Panc1 (cell line): Measurements from ENCODE around the gene FASTKD2. TPM values are rescaled to one million over a fixed set of nuclear protein-coding genes. Genes with fewer than 3 reads are reported as not detected.

ENCODE experiments used
- ATAC-seq: fragments of 200-7000 bp; cut with Tn5 transposase; 2 replicates; pipeline ENCODE4 v1.9.1; 2020; ENCODE audit warnings: mild to moderate bottlenecking, moderate library complexity
- BruUV-seq: library from RNA; stranded (reverse); fragments of 400-500 nt; replicated peaks from 2 replicates; lab custom pipeline; 2021; lab: Mats Ljungman, UMichigan
- CTCF ChIA-PET: fragments of 300-600 bp; sonication (Branson Sonifier 250); formaldehyde crosslinking; loops from one replicate; lab custom pipeline; 2022; ENCODE audit warnings: antibody characterized with exemption; lab: Charles Lee
- POLR2A ChIA-PET: fragments of 300-600 bp; sonication (Branson Sonifier 250); formaldehyde crosslinking; loops from one replicate; lab custom pipeline; 2022; ENCODE audit warnings: antibody characterized with exemption; lab: Charles Lee
- DNase-seq: peaks from one replicate; pipeline ENCODE4 v3.0.0-alpha.2; 2010; ENCODE audit warnings: low read depth, low spot score
- H3K27ac ChIP-seq: 2 replicates; pipeline ENCODE4 v1.5.1; 2011; ENCODE audit warnings: mild to moderate bottlenecking, low read length, inconsistent platforms
- H3K27me3 ChIP-seq: fragments of 200-500 bp; sonication (Bioruptor generic); 2 replicates; pipeline ENCODE4 v1.6.0; 2014; ENCODE audit warnings: low read length, inconsistent platforms; ENCODE audit not compliant: control insufficient read depth, insufficient read depth
- H3K36me3 ChIP-seq: fragments of 200-500 bp; sonication (Bioruptor generic); 2 replicates; pipeline ENCODE4 v1.5.1; 2014; ENCODE audit warnings: inconsistent platforms, mild to moderate bottlenecking, low read length, moderate library complexity; ENCODE audit not compliant: control insufficient read depth, insufficient read depth
- H3K4me1 ChIP-seq: 2 replicates; pipeline ENCODE4 v1.5.1; 2011; ENCODE audit warnings: inconsistent platforms, mild to moderate bottlenecking, low read length, moderate library complexity; ENCODE audit not compliant: control insufficient read depth, insufficient read depth
- H3K4me3 ChIP-seq, 2 experiments: 2 replicates each; pipeline ENCODE4 v1.5.1; 2011 to 2012; ENCODE audit warnings: low read depth in 2 of 2, low read length in 2 of 2, mild to moderate bottlenecking in 2 of 2, inconsistent platforms in 1 of 2, moderate library complexity in 1 of 2
- H3K9me3 ChIP-seq: fragments of 200-500 bp; sonication (Bioruptor generic); 2 replicates; pipeline ENCODE4 v1.5.1; 2014; ENCODE audit warnings: low read depth, mild to moderate bottlenecking, inconsistent platforms, low read length, moderate library complexity; ENCODE audit not compliant: control insufficient read depth, insufficient read depth
- POLR2AphosphoS5 ChIP-seq: IDR thresholded peaks from 2 replicates; pipeline ENCODE4 v1.6.1; 2012; ENCODE audit warnings: mild to moderate bottlenecking, low read depth, low read length, moderate library complexity
- SIN3A ChIP-seq: IDR thresholded peaks from 2 replicates; pipeline ENCODE4 v1.6.1; 2012; ENCODE audit warnings: low read depth, mild to moderate bottlenecking, low read length, moderate library complexity, borderline replicate concordance; ENCODE audit not compliant: insufficient read depth
- TCF7L2 ChIP-seq: IDR thresholded peaks from 2 replicates; pipeline ENCODE4 v1.6.1; 2011; ENCODE audit warnings: mild to moderate bottlenecking, low read depth, low read length, inconsistent platforms
- in situ Hi-C: cut with HindIII; loops from 2 replicates; pipeline ENCODE4 v1.10.0; 2016; ENCODE audit warnings: low sequenced_read_pairs, low pct_unique_long_range_greater_than_20kb
- intact Hi-C: fragments of 100-400 bp; cut with micrococcal nuclease; formaldehyde crosslinking; loops from one replicate; pipeline ENCODE4 v1.10.0; 2022; ENCODE audit not compliant: unreplicated experiment
- total RNA-seq: library from RNA; stranded (reverse); gene quantifications from one replicate; pipeline ENCODE4 v1.2.1, GENCODE V29; 2021; ENCODE audit not compliant: unreplicated experiment
- TF ChIP-seq, protein P1 (sequence below): fragments of 450-650 bp; IDR thresholded peaks from 2 replicates; pipeline ENCODE4 v1.5.1; 2017; ENCODE audit warnings: mild to moderate bottlenecking
- TF ChIP-seq, protein P2 (sequence below), 2 experiments: IDR thresholded peaks; 2 replicates each; pipeline ENCODE4 v1.6.1; 2011 to 2012; ENCODE audit warnings: low read depth in 2 of 2, control low read depth in 1 of 2, low read length in 1 of 2, mild to moderate bottlenecking in 1 of 2, moderate library complexity in 1 of 2; ENCODE audit not compliant: insufficient read depth in 1 of 2

The FASTKD2 gene
- total RNA-seq, 1 experiment from 2014 or later: 20.5 TPM

DNA sequence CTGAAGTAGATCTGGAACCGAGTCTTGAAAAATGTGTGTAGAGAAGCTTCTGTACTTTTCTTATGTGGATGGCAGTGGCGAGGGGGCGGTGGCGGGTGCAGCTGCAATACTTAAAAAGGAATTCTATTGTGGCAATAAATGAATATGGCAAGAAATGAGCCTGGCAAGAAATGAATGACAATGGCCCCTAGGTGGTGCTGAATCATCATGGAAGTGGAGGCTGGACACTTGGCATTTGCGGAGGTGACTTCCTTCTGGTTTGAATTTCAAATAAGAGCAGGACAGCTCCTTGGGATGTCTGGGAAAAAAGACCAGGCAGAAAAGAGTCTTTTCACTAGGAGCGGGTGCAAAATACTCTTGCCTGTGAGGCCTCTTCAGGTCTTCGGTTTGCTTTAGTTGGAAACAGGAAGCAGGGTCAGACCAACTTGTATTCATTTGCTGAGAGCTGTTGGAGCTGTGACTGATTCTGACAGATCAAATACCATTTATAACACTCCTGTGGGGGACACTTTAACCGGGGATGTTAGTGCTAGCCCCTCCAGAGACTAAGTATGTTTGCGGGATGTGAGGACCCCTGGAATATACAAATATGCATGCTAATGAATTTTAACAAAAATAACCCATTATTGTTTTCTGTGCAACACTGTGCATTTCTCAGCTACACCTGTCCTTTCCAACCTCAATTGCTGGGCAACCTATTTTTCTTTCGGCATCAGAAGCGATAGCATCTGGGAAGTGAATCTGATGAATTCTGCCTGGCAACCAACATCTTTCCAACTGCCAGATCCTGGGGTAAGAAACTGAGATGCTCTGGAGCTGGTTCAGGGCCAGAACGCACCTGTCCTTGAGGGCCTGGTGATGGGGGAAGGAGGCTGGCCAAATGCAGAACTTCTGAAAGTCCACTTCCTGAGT lies 35.4 kb downstream of the FASTKD2 start:
- TF ChIP-seq POLR2AphosphoS5: no peak
- TF ChIP-seq, protein P1, sequence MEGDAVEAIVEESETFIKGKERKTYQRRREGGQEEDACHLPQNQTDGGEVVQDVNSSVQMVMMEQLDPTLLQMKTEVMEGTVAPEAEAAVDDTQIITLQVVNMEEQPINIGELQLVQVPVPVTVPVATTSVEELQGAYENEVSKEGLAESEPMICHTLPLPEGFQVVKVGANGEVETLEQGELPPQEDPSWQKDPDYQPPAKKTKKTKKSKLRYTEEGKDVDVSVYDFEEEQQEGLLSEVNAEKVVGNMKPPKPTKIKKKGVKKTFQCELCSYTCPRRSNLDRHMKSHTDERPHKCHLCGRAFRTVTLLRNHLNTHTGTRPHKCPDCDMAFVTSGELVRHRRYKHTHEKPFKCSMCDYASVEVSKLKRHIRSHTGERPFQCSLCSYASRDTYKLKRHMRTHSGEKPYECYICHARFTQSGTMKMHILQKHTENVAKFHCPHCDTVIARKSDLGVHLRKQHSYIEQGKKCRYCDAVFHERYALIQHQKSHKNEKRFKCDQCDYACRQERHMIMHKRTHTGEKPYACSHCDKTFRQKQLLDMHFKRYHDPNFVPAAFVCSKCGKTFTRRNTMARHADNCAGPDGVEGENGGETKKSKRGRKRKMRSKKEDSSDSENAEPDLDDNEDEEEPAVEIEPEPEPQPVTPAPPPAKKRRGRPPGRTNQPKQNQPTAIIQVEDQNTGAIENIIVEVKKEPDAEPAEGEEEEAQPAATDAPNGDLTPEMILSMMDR: peak; percentile 84
- Histone ChIP-seq H3K4me3 (no peak overlapping the region), H3K27ac (no peak overlapping the region), H3K9me3 (no peaks in the 10 kb centered on the region), H3K27me3 (no peaks in the 10 kb centered on the region), H3K36me3 (no peaks in the 10 kb centered on the region), H3K4me1 (no peaks in the 10 kb centered on the region)
- ChIA-PET POLR2A (no interaction called here), CTCF (interaction anchor here (0.6 to 0.7 kb wide), 2 partner anchors 127 to 673 kb away, joined by 3 to 4 read pairs; no protein-coding TSS in a partner anchor)
- intact Hi-C loops: loop anchor here (1.0 to 10.0 kb wide), 4 partner anchors 180 to 675 kb away; partner anchors contain the start of gene KLF7
- DNase-seq (peak; percentile 67), ATAC-seq (peak; percentile 89)
- no TSS peak for BruUV-seq
- in situ Hi-C loops: no loop called here

DNA sequence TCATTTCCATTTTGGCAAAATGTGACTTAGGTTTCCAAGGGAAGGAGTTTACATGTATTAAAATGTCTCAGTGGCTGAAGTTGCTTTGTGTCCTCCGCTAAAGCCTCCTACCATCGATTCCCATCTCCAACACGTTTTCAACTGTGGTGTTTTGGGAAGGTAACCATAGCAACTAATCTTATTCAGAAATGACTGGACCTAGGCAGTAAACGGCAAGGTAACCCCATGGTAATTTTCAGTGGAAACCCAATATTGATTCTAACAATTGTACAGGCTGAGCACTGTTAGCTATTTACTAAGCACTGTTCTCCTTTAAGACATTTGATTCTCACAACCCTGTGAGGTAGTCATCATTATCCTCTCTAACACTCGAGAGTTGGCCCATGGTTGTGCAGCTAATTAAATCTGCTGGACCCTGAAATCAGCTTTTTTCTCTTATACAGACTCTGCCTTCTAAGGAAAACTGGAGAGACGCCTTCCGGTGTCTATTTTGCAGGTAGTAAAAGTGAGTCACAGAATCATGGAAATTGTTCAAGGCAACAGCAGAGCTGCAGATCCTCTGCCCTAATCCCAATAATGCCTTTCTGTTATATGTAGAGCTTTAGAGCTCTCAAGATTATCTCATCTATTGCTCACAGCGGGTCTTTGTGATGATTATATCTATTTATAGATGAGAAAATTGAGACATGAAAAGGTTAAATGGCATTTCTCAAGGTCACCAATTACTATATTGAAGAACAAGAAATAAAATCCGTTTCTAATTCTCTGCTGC lies 36.2 kb downstream of the FASTKD2 start:
- intact Hi-C loops: loop anchor here (2.0 to 10.0 kb wide), 3 partner anchors 179 to 363 kb away; partner anchors contain the start of gene KLF7
- no peak for DNase-seq
- H3K36me3 ChIP-seq: no peaks in the 10 kb centered on the region
- H3K4me3 ChIP-seq: no peak overlapping the region
- no peaks in the 10 kb centered on the region for H3K9me3 ChIP-seq
- in situ Hi-C loops: no loop called here
- no peak overlapping the region for H3K27ac ChIP-seq
- no peak for ATAC-seq
- POLR2A ChIA-PET: no interaction called here
- no peaks in the 10 kb centered on the region for H3K4me1 ChIP-seq
- H3K27me3 ChIP-seq: no peaks in the 10 kb centered on the region
- no TSS peak for BruUV-seq
- TF ChIP-seq SIN3A: no peak
- no peak for TF ChIP-seq POLR2AphosphoS5
- TF ChIP-seq, protein P2, sequence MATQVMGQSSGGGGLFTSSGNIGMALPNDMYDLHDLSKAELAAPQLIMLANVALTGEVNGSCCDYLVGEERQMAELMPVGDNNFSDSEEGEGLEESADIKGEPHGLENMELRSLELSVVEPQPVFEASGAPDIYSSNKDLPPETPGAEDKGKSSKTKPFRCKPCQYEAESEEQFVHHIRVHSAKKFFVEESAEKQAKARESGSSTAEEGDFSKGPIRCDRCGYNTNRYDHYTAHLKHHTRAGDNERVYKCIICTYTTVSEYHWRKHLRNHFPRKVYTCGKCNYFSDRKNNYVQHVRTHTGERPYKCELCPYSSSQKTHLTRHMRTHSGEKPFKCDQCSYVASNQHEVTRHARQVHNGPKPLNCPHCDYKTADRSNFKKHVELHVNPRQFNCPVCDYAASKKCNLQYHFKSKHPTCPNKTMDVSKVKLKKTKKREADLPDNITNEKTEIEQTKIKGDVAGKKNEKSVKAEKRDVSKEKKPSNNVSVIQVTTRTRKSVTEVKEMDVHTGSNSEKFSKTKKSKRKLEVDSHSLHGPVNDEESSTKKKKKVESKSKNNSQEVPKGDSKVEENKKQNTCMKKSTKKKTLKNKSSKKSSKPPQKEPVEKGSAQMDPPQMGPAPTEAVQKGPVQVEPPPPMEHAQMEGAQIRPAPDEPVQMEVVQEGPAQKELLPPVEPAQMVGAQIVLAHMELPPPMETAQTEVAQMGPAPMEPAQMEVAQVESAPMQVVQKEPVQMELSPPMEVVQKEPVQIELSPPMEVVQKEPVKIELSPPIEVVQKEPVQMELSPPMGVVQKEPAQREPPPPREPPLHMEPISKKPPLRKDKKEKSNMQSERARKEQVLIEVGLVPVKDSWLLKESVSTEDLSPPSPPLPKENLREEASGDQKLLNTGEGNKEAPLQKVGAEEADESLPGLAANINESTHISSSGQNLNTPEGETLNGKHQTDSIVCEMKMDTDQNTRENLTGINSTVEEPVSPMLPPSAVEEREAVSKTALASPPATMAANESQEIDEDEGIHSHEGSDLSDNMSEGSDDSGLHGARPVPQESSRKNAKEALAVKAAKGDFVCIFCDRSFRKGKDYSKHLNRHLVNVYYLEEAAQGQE (IDR thresholded peaks at IDR 0.05; ENCODE audit: insufficient read depth in 1 of 2, low read depth in 2 of 2, low read length in 1 of 2): no peak
- TF ChIP-seq, protein P1: no peak
- no peak for TF ChIP-seq TCF7L2
- CTCF ChIA-PET: no interaction called here
